ENCODE data around the gene PPP1R1C. TPM values are rescaled to one million over a fixed set of nuclear protein-coding genes. Genes with fewer than 3 reads are reported as not detected.

The PPP1R1C gene
- total and polyA plus RNA-seq, 2 of the 13 experiments (the other 11 are each of a cell fraction or from before 2014, with no cell fraction given) = 1.5 to 3.5 TPM

DNA sequence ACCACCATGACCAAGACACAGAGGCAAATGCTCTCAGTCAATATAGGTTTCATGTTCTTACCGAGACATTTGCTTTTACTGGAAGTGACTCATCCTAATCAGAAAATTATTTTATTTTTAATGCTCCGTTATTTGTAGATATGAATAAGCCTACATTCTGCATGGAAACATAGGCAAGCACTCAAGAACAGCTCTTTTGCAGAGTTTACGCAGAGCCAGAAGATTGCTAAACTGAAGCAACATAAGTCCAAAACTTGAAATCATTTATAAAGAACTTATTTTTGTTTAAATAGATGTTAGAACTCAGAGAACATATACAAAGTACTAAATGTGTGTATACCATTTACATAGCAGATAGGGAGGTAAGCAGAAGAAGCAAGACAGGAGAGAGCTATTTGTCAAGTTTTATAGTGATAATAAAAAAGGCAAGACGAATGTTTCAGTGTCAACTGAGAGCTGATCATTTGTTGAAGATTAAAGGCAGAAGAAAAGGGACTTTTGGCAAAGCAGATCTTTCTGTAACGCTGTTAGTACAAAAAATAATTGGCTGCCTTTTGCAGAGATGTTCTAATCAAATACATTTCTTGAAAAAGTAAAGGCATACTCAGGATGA lies 12.4 kb upstream of the PPP1R1C start:
- FAIRE-seq = no peak
- CTCF ChIA-PET (ENCODE audit: low intra/inter-chr PET ratio, low total read pairs) = no interaction called here

More for the DNA sequence above, 12.4 kb upstream of the PPP1R1C start:
- intact Hi-C loops (cut with micrococcal nuclease; ENCODE audit: unreplicated experiment) = no loop called here
- WGBS (ENCODE audit: low lambda C conversion rate) = 55% methylated on average over 5 of the region's 5 CpGs
- no peak overlapping the region for H3K4me3 ChIP-seq (replicated peaks in 1 of 3; ENCODE audit: insufficient read depth in 1 of 3, low read depth in 2 of 3, low read length in 3 of 3)
- H3K36me3 ChIP-seq (replicated peaks in 1 of 2; ENCODE audit: control insufficient read depth in 1 of 2, insufficient read depth in 2 of 2, low read length in 2 of 2) = no peaks in the 10 kb centered on the region
- TF ChIP-seq, protein P1, sequence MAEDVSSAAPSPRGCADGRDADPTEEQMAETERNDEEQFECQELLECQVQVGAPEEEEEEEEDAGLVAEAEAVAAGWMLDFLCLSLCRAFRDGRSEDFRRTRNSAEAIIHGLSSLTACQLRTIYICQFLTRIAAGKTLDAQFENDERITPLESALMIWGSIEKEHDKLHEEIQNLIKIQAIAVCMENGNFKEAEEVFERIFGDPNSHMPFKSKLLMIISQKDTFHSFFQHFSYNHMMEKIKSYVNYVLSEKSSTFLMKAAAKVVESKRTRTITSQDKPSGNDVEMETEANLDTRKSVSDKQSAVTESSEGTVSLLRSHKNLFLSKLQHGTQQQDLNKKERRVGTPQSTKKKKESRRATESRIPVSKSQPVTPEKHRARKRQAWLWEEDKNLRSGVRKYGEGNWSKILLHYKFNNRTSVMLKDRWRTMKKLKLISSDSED (CRISPR knock-in tag; IDR thresholded peaks at IDR 0.05) = no peak
- TF ChIP-seq GZF1 (CRISPR knock-in tag; IDR thresholded peaks at IDR 0.05) (no peak), MTF2 (CRISPR knock-in tag; IDR thresholded peaks at IDR 0.05; ENCODE audit: borderline replicate concordance) (no peak), ZNF33B (CRISPR knock-in tag; IDR thresholded peaks at IDR 0.05) (no peak), HOXA9 (CRISPR knock-in tag; IDR thresholded peaks at IDR 0.05; ENCODE audit: borderline replicate concordance) (no peak), ZSCAN22 (CRISPR knock-in tag; IDR thresholded peaks at IDR 0.05) (no peak), SRSF1 (optimal IDR thresholded peaks at IDR 0.05; ENCODE audit: low read depth, low read length) (no peak), ZNF3 (CRISPR knock-in tag; IDR thresholded peaks at IDR 0.05) (no peak), MED8 (CRISPR knock-in tag; IDR thresholded peaks at IDR 0.05; ENCODE audit: insufficient replicate concordance) (no peak), SIX4 (CRISPR knock-in tag; IDR thresholded peaks at IDR 0.05) (no peak), SIN3B (IDR thresholded peaks at IDR 0.05; ENCODE audit: low read length) (no peak), KLF9 (CRISPR knock-in tag; IDR thresholded peaks at IDR 0.05; ENCODE audit: low read depth) (no peak)
- TF ChIP-seq, protein P2, sequence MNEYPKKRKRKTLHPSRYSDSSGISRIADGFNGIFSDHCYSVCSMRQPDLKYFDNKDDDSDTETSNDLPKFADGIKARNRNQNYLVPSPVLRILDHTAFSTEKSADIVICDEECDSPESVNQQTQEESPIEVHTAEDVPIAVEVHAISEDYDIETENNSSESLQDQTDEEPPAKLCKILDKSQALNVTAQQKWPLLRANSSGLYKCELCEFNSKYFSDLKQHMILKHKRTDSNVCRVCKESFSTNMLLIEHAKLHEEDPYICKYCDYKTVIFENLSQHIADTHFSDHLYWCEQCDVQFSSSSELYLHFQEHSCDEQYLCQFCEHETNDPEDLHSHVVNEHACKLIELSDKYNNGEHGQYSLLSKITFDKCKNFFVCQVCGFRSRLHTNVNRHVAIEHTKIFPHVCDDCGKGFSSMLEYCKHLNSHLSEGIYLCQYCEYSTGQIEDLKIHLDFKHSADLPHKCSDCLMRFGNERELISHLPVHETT (CRISPR knock-in tag; conservative IDR thresholded peaks at IDR 0.05) = no peak
- TF ChIP-seq, protein P3, sequence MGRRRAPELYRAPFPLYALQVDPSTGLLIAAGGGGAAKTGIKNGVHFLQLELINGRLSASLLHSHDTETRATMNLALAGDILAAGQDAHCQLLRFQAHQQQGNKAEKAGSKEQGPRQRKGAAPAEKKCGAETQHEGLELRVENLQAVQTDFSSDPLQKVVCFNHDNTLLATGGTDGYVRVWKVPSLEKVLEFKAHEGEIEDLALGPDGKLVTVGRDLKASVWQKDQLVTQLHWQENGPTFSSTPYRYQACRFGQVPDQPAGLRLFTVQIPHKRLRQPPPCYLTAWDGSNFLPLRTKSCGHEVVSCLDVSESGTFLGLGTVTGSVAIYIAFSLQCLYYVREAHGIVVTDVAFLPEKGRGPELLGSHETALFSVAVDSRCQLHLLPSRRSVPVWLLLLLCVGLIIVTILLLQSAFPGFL (CRISPR knock-in tag; IDR thresholded peaks at IDR 0.05) = no peak
- no peak overlapping the region for H3K27ac ChIP-seq (ENCODE audit: extremely low read length, insufficient read depth, low read length)
- H3K27me3 ChIP-seq (ENCODE audit: control insufficient read depth in 1 of 2, insufficient read depth in 2 of 2, low read length in 2 of 2) = no peaks in the 10 kb centered on the region
- no peak overlapping the region for H3K4me2 ChIP-seq (ENCODE audit: low read depth, low read length)
- H3K9me3 ChIP-seq (ENCODE audit: low read length) = no peaks in the 10 kb centered on the region
- no peaks in the 10 kb centered on the region for H4K20me1 ChIP-seq (ENCODE audit: insufficient read depth, low read length)
- ATAC-seq (no peak), DNase-seq (ENCODE audit: low spot score) (no peak)
- no peak overlapping the region for H3K9ac ChIP-seq (ENCODE audit: insufficient read depth, low read depth, low read length)
- H3K4me1 ChIP-seq (ENCODE audit: insufficient read depth, low read length) = peaks cover 12% of the 10 kb centered on the region
- H2AFZ ChIP-seq (ENCODE audit: low read length) = no peak overlapping the region
- POLR2A ChIA-PET = no interaction called here
- H3K79me2 ChIP-seq (ENCODE audit: insufficient read depth, low read length) = no peaks in the 10 kb centered on the region
- in situ Hi-C loops (cut with HindIII; ENCODE audit: extremely low pct_ligation_motif_present, low pct_unique_long_range_greater_than_20kb) = no loop called here
- no TSS peak for BruUV-seq (replicated peaks)
